CD14-positive monocyte (primary cell): ENCODE results near the gene HDAC10. TPM values are rescaled to one million over a fixed set of nuclear protein-coding genes. Genes with fewer than 3 reads are reported as not detected.
A peak's percentile ranks its signal among the peaks of the same experiment; 100 is the strongest.

Source experiments
- DNase-seq, 3 donors: peaks; one replicate each; pipeline ENCODE4 v3.0.0-alpha.2; 2011 to 2022
- H2AFZ ChIP-seq: 2 replicates; pipeline ENCODE4 v1.6.0; 2012; ENCODE audit warnings: mild to moderate bottlenecking, low read depth, low read length, inconsistent platforms; ENCODE audit not compliant: insufficient read depth, poor library complexity, severe bottlenecking
- H3K27ac ChIP-seq, 2 donors: 1 replicate in 1 of 2; 2 replicates in 1 of 2; pipeline ENCODE4 v1.5.1; 2012 to 2013; ENCODE audit warnings: low read length in 2 of 2, control low read depth in 1 of 2, inconsistent platforms in 1 of 2, low read depth in 1 of 2, mild to moderate bottlenecking in 1 of 2
- H3K27me3 ChIP-seq, 2 donors: one replicate each; pipeline versions ENCODE4 v1.6.0 to v1.6.1; 2011 to 2013; ENCODE audit warnings: low read length in 2 of 2; ENCODE audit not compliant: control insufficient read depth in 2 of 2, insufficient read depth in 2 of 2
- H3K36me3 ChIP-seq, 2 donors: replicated peaks in 1 of 2; 1 replicate in 1 of 2; 2 replicates in 1 of 2; pipeline versions ENCODE4 v1.5.1 to v1.6.1; 2012 to 2013; ENCODE audit warnings: low read length in 2 of 2, control low read depth in 1 of 2, inconsistent platforms in 1 of 2, mild to moderate bottlenecking in 1 of 2; ENCODE audit not compliant: insufficient read depth in 2 of 2, control insufficient read depth in 1 of 2
- H3K4me1 ChIP-seq, 2 donors: 1 replicate in 1 of 2; 2 replicates in 1 of 2; pipeline versions ENCODE4 v1.5.1 to v1.6.1; 2012 to 2013; ENCODE audit warnings: low read length in 2 of 2, control low read depth in 1 of 2, inconsistent platforms in 1 of 2, mild to moderate bottlenecking in 1 of 2, moderate library complexity in 1 of 2; ENCODE audit not compliant: insufficient read depth in 2 of 2, control insufficient read depth in 1 of 2
- H3K4me2 ChIP-seq: replicated peaks from 2 replicates; pipeline ENCODE3; 2012; ENCODE audit warnings: low read length, moderate library complexity, mild to moderate bottlenecking; ENCODE audit not compliant: poor library complexity, severe bottlenecking; ENCODE audit errors: extremely low read depth
- H3K4me3 ChIP-seq, 3 experiments: fragments of 200-600 bp in 1 of 3; sonication (generic) in 1 of 3; replicated peaks in 1 of 3; 1 replicate in 2 of 3; 2 replicates in 1 of 3; pipeline ENCODE4 v1.5.1; 2011 to 2013; ENCODE audit warnings: low read length in 3 of 3, mild to moderate bottlenecking in 3 of 3, control low read depth in 2 of 3, low read depth in 2 of 3, inconsistent platforms in 1 of 3, moderate library complexity in 1 of 3
- H3K79me2 ChIP-seq: 2 replicates; pipeline ENCODE4 v1.6.0; 2012; ENCODE audit warnings: mild to moderate bottlenecking, control low read depth, inconsistent platforms, low read length, moderate library complexity; ENCODE audit not compliant: insufficient read depth
- H3K9ac ChIP-seq: 2 replicates; pipeline ENCODE4 v1.6.0; 2017; ENCODE audit warnings: low read length, mild to moderate bottlenecking; ENCODE audit not compliant: insufficient read depth, poor library complexity, severe bottlenecking
- H3K9me3 ChIP-seq, 2 donors: replicated peaks in 1 of 2; 1 replicate in 1 of 2; 2 replicates in 1 of 2; pipeline versions ENCODE4 v1.5.1 to v1.6.1; 2012 to 2013; ENCODE audit warnings: low read length in 2 of 2, control low read depth in 1 of 2; ENCODE audit not compliant: control insufficient read depth in 1 of 2, insufficient read depth in 1 of 2
- H4K20me1 ChIP-seq: 2 replicates; pipeline ENCODE4 v1.6.0; 2012; ENCODE audit warnings: mild to moderate bottlenecking, low read length, control low read depth, moderate library complexity; ENCODE audit not compliant: insufficient read depth
- H3K27ac Mint-ChIP-seq, 7 donors: one replicate each; pipeline ENCODE4 v1.8.0; 2020; ENCODE audit warnings: mild to moderate bottlenecking in 7 of 7, mixed read lengths in 7 of 7, moderate library complexity in 6 of 7, inconsistent platforms in 2 of 7
- H3K27me3 Mint-ChIP-seq, 3 donors: one replicate each; pipeline ENCODE4 v1.8.0; 2021 to 2022; ENCODE audit warnings: low read depth in 3 of 3, mild to moderate bottlenecking in 3 of 3, mixed read lengths in 3 of 3, moderate library complexity in 3 of 3, inconsistent platforms in 1 of 3
- H3K36me3 Mint-ChIP-seq, 2 donors: one replicate each; pipeline ENCODE4 v1.8.0; 2020; ENCODE audit warnings: mixed read lengths in 2 of 2, inconsistent platforms in 1 of 2, mild to moderate bottlenecking in 1 of 2
- H3K4me1 Mint-ChIP-seq: one replicate; pipeline ENCODE4 v1.8.0; 2020; ENCODE audit warnings: mild to moderate bottlenecking, mixed read lengths
- H3K4me3 Mint-ChIP-seq, 2 donors: one replicate each; pipeline ENCODE4 v1.8.0; 2020; ENCODE audit warnings: mild to moderate bottlenecking in 2 of 2, mixed read lengths in 2 of 2, moderate library complexity in 1 of 2
- H3K9me3 Mint-ChIP-seq, 7 donors: one replicate each; pipeline ENCODE4 v1.8.0; 2020 to 2022; ENCODE audit warnings: mixed read lengths in 7 of 7, mild to moderate bottlenecking in 6 of 7, moderate library complexity in 6 of 7, inconsistent platforms in 2 of 7
- CTCF ChIP-seq: fragments of 200-600 bp; IDR thresholded peaks from one replicate; pipeline ENCODE4 v1.8.0; 2022; ENCODE audit warnings: antibody characterized with exemption, mild to moderate bottlenecking
- WGBS: methylation state at CpG from one replicate; pipeline ENCODE4 v1.1.5; 2013; ENCODE audit warnings: missing lambda C conversion rate; ENCODE audit not compliant: insufficient coverage; 5-methylcytosine and 5-hydroxymethylcytosine counted together
- intact Hi-C, 2 donors: fragments of 100-400 bp; cut with micrococcal nuclease; formaldehyde crosslinking; loops; one replicate each; pipeline versions ENCODE4 v1.15.0 to v1.15.1; 2023
- polyA plus RNA-seq, 3 donors: library from polyadenylated mRNA; depleted of rRNA in 1 of 3; unstranded in 2 of 3; stranded (reverse) in 1 of 3; fragments of 300-500 nt in 2 of 3; fragments of >200 nt in 1 of 3; fragmentation: Illumina TruSeq in 2 of 3; gene quantifications; 1 replicate in 2 of 3; 2 replicates in 1 of 3; pipeline ENCODE4 v1.2.3, GENCODE V29; 2012 to 2021

Gene HDAC10
- polyA plus RNA-seq, 3 donors, result 9.2 to 148 (median 13.7) TPM

DNA sequence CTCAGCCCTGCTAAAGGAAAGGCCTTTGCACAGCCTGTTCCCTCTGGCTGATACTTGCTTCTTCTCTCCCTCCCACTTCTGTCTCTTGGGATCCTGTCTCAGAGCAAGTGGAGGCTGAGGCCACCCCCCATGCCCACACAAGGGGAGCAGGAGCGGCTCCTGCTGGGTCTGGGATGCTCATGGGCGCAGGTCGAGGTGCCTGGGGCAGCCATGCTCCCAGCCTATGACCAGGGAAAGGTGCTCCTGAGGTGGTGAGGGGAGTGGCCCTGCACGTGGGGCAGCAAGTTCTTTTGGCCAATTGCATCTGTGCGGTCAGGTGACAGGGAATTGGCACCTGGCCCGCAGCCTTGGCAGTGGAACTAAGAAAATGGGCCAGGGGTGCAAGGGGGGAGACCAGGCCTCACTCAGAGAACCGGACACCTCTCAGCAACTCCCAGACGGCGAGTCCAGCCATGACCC lies 17.6 kb upstream of the HDAC10 start:
- H3K9me3 ChIP-seq, result peaks cover 7 to 10% of the 10 kb centered on the region in 2 donors
- no peaks in the 10 kb centered on the region for H3K36me3 ChIP-seq
- TF ChIP-seq CTCF, result no peak
- Mint-ChIP-seq H3K27me3 (peaks cover 47 to 73% (median 59%) of the 10 kb centered on the region in 3 donors), H3K36me3 (peaks cover 5 to 7% of the 10 kb centered on the region in 2 donors), H3K27ac (no peak overlapping the region), H3K4me3 (peak overlapping the region in 1 of 2 donors; percentile 78), H3K9me3 (peaks cover 0 to 30% (median 7%) of the 10 kb centered on the region in 7 donors), H3K4me1 (peaks cover 19% of the 10 kb centered on the region)
- peaks cover 25 to 38% of the 10 kb centered on the region in 2 donors for H3K4me1 ChIP-seq
- no peak overlapping the region for H3K4me3 ChIP-seq
- no peak overlapping the region for H3K4me2 ChIP-seq
- peaks cover 48% of the 10 kb centered on the region for H4K20me1 ChIP-seq
- no peak overlapping the region for H3K9ac ChIP-seq
- peaks cover 25 to 46% of the 10 kb centered on the region in 2 donors for H3K27me3 ChIP-seq
- intact Hi-C loops, result no loop called here
- H3K79me2 ChIP-seq, result no peaks in the 10 kb centered on the region
- no peak overlapping the region for H2AFZ ChIP-seq
- no CpG with 5 or more reads among the region's 9 CpGs for WGBS
- no peak for DNase-seq
- no peak overlapping the region for H3K27ac ChIP-seq

DNA sequence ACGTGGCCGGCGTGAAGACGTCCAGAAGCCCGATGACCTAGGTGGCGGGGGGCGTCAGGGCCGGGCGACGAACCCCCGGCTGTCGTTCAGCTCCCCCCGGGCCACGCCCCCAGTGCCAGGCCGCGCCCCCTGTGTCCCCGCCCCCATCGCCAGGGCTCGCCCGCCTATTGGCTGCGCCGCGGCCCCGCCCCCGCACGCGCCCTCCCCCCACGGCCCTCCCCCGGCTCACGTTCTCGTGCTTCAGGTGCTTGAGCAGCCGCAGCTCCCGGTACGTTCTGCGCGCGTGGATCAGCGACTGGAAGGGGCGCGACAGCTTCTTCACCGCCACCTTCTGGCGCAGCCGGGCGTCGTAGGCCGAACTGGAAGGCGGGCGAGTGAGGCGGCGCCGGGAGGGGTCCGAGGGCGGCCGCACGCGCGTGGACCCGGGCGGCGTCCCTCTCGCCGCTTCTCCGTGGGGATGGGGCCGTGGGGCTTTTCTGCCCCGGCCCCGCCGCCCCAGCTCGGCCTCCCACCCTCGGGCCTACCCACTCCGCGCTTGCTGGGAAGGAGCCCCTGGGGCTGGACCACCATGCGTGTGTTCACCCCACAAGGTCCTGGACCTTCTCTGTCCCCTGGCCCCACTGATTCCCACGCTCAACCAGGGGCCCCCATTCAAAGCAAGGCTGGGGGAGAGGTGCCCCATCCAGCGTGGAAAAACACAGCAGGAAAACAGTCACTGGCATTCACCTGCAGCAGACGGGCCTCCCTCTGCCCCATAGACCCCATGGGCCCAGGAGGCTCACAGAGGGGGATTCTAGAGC lies 16.7 kb upstream of the HDAC10 start:
- Histone ChIP-seq H3K27ac (no peak overlapping the region), H3K9me3 (peaks cover 7 to 10% of the 10 kb centered on the region in 2 donors), H3K79me2 (no peaks in the 10 kb centered on the region), H3K9ac (no peak overlapping the region), H3K36me3 (no peaks in the 10 kb centered on the region), H3K27me3 (peaks cover 25 to 54% of the 10 kb centered on the region in 2 donors), H3K4me1 (peaks cover 25 to 38% of the 10 kb centered on the region in 2 donors), H3K4me3 (no peak overlapping the region), H3K4me2 (peak overlapping the region; percentile 22), H4K20me1 (peaks cover 42% of the 10 kb centered on the region), H2AFZ (no peak overlapping the region)
- H3K9me3 Mint-ChIP-seq, result peaks cover 0 to 30% (median 7%) of the 10 kb centered on the region in 7 donors
- WGBS, result 18% methylated on average over 54 of the region's 75 CpGs
- peaks cover 2 to 3% of the 10 kb centered on the region in 2 donors for H3K36me3 Mint-ChIP-seq
- peak in 1 of 3 donors; percentile 29 for DNase-seq
- H3K4me3 Mint-ChIP-seq, result peak overlapping the region; percentile 31 to 78
- H3K4me1 Mint-ChIP-seq, result peaks cover 17% of the 10 kb centered on the region
- TF ChIP-seq CTCF, result peak; percentile 27
- intact Hi-C loops, result no loop called here
- H3K27ac Mint-ChIP-seq, result no peak overlapping the region
- H3K27me3 Mint-ChIP-seq, result peaks cover 53 to 79% (median 63%) of the 10 kb centered on the region in 3 donors
